Midbrain (tissue), 1 donor: ENCODE results near the gene CFAP300.

Experiments
- DNase-seq: peaks from one replicate; lab custom pipeline; 2025; lab: John Stamatoyannopoulos, UW

CFAP300 gene

DNA sequence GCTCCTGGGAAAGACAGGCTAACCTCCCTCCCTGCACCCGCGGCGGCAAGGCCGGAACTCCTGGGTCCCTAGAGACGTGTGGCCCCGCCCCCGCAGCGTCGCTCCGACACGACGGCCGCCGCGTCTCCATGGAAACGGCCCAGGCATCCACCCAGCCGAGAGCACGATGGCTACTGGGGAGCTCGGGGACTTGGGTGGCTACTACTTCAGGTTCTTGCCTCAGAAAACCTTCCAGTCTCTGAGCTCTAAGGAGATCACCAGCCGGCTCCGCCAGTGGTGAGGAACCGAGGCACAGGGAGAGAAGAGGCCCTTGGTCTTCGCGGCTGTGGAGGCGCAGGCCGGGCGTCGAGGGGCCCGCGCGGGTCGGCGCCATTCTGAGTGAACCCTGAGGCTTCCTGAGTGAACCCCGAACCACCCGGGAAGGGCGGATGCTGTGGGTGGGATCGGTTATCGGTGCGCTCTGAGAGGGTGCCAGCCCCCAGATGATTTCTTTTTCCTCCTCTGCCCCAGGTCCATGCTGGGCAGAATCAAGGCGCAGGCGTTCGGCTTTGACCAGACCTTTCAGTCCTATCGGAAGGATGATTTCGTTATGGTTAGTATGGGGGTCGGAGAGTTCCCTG lies at the start of gene CFAP300:
TSS of gene CFAP300 (plus strand) at position 133 of the 620 bp plus-strand sequence. CDS start at position 167, 34 bp downstream.
- peak; percentile 35 for DNase-seq

DNA sequence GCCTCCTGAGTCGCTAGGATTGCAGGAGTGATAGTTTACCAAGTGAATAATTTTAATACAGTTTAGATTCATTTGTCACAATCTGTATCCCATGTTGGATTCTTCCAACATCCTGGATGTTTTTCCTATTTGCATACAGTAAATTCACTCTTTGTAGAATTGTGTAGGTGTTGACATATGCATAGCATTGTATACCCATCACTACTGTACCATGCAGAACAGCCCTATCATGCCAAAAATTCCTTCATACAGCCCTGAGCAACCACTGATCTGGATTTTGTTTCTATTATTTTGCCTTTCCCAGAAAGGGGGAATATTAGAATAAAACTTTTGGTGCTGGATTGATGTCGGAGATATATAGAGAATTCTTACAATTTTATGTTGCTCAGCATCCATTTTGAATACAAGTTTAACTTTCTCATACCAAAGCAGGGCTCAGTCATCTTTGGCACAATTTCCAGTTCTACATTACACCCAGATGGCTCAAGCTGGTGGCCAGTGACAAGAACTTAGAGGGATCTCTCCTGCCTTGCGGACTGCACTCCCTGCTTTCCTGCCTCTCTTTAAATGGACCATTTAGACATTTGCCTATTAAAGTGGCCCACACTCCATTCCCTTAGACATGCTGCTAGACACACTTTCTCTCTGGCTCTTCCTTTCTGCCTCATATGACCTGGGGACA lies 45.4 kb upstream of the CFAP300 start:
- DNase-seq = no peak

GRCh38 chr11:102004220-102004619 lies 43.0 kb upstream of the CFAP300 start:
- no peak for DNase-seq

DNA sequence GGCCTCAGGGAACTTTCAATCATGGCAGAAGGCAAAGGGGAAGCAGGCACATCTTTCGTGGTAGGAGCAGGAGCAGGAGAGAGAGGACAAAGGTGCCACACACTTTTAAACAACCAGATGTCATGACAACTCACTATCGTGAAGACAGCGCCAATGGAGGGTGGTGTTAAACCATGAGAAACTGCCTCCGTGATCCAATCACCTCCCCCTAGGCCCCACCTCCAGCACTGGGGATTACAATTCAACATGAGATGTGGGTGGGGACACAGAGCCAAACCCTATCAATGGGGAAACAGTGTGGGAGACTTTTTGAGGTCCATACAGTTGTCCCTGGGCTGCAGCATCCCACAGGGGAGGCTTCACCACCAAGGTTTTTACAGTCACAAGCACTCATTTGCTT lies 41.9 kb upstream of the CFAP300 start:
- no peak for DNase-seq

DNA sequence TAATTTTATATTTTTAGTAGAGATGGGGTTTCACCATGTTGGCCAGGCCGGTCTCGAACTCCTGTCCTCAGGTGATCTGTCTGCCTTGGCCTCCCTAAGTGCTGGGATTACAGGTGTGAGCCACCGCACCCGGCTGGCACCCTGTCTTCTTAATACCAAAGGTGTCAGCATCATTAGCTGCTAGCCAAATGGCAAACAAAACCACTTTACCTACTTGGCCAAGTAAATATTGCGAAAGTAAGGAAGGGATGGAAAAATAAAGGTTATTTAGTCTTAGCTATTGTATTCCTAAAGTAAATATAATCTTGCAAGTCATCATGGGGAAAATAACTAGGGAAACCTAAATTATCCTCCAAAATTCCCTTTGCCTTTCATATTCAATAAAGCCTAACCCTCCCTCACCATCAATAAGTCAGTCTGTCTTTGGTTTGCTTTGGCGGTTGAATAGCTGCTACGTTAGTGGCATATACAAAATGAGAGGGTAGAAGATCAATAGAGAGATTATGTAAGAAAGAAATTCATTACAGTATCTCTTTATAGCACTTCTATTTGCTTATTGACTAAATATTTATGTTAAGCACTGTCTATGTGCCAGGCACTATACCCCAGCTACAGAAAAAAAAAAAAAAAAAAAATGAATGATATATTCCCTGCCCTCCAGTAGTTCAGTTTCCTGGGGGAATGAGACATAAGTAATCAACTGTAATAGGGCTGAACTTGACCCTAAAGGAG lies 40.2 kb upstream of the CFAP300 start:
- DNase-seq = no peak

- DNase-seq = peak; percentile 42
Measured at GRCh38 chr11:102007567-102008437, 39.4 kb upstream of the CFAP300 start.

GRCh38 chr11:102010776-102011494 lies 36.3 kb upstream of the CFAP300 start:
- DNase-seq = no peak

GRCh38 chr11:102012946-102013345 lies 34.3 kb upstream of the CFAP300 start:
- DNase-seq = no peak

GRCh38 chr11:102014756-102015155 lies 32.5 kb upstream of the CFAP300 start:
- no peak for DNase-seq

DNA sequence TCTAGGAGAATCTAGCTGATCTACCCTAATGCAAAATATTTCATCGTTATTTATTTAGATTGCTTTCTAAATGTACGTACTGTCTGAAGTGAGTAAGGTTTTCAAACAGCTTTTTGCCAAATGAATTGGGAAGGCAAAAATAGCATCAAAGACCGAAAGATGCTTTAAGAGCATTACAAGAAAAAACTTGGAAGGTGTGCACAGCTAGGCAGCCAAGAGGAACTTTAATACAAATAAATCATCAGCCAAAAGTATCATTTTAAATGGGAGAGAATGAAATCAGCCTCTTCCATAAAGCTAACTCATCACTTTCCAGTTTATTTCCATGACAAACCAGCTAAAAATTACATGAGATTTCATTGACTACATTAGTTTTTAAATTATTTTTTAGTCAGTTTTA lies 30.2 kb upstream of the CFAP300 start:
- DNase-seq = no peak

DNA sequence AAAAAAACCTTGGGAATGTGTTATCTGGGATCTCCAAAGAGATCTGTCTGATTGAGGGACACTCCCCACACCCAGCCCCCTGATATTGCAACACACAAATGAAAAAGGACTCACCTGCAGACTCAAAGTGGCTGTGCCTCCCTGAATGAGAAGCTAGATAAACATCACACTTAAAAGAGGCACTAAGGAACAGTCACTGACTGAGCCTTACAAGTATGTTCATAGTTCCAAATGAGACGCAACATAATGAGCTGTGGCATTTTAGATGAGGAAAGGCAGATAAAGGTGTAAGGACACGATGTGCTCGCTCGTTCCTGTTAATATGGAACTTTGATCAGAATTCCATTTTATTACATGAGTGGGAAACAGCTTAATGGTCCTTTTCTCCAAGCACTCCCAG lies 21.0 kb upstream of the CFAP300 start:
- DNase-seq = no peak

DNA sequence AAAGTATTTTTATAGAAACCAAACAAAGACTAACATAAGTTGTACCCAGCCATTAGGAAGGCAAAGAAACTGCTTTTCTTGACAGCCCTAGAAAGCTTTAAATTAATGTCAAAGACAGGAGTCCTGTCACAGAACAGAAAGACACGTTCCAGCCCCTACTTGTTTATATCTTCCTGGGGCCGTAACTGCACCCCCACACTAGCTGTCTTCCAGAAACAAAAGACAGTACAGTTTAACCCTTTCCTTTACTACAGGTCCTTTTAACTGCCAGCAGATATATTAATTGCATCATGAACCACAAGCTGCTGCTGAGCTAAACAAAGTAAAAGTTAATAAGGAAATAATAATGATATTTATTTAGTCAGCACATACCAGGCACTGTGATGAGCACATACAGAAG lies 20.3 kb upstream of the CFAP300 start:
- DNase-seq = no peak

GRCh38 chr11:102036757-102037156 lies 10.5 kb upstream of the CFAP300 start:
- no peak for DNase-seq

- no peak for DNase-seq
Measured at GRCh38 chr11:102046841-102047240, 396 bp upstream of the CFAP300 start.

DNA sequence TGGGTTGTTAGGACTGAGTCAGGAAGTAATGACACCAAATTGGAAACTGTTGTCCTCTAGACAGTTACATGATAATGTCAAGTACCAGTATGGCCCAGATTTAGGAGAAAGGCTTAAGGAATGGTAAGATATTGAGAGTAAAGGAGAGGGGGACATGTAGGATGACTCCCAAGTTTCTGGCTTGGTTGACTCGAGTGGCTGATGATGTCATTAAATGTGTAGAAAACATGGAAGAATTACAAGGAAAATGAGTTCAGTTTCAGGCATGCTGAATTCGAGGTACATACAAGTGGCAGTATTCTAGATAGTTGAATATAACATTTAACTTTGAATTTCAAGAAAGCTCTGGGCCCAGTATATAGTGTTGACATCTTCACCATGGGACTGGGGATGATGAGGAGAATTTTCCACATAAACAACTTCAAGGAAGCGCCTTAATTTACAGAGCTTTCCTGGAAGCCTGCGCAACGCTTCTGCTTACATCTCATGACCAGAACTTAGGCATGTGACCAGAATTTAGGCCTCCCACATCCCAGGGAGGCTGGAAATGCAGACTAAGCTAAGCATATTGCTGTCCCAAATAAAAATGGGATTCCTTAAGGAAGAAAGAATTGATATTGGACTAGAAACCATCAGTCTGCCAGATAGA lies 3.8 kb downstream of the CFAP300 start:
- DNase-seq = no peak

- no peak for DNase-seq
Measured at GRCh38 chr11:102061276-102061675, 14.0 kb downstream of the CFAP300 start.

GRCh38 chr11:102062106-102062505 lies 14.9 kb downstream of the CFAP300 start:
- no peak for DNase-seq

- DNase-seq = no peak
Measured at GRCh38 chr11:102064316-102064715, 17.1 kb downstream of the CFAP300 start.

GRCh38 chr11:102070766-102071165 lies 23.5 kb downstream of the CFAP300 start:
- DNase-seq = no peak

DNA sequence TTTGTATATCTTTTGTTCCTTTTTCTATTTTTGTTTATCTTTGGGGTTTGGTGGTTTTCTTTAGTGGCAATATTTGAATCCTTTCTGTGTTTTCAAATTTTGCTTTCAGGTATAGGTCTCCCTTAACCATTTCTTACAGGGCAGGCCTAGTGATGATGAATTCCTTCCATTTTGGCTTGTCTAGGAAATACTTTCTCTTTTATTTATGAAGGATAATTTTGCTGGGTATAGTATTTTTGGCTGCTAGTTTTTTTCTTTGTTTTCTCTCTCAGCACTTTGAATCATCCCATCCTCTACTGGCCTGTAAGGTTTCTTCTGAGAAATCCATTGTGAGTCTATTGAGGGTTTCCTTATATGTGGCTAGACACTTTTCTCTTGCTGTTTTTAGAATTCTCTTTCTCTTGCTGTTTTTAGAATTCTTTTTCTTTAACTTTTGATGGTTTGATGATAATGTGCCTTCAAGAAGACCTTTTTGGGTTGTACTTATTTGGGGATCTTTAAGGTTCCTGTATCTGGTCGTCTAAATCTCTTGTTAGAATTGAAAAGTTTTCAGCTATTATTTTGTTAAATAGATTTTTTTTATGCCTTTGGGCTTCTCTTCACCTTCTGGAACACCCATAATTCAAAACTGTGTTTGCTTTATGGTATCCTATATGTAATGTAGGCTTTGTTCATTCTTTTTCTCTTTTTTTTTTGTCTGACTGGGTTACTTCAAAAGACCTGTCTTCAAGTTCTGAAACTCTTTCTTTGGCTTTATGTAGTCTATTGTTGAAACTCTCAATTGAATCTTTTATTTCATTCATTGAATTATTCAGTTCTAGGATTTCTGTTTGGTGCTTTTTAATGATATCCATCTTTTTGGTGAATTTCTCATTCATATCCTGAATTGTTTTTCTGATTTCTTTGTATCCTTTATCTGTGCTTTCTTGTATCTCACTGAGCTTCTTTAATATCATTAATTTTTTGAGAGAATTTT lies 24.5 kb downstream of the CFAP300 start:
- no peak for DNase-seq
